DOHH2 (cell line): ENCODE measurements around the gene DUSP16.
A peak's percentile ranks its signal among the peaks of the same experiment; 100 is the strongest.
"Not testable (repeated sequence)": the region's sequence is repeated elsewhere in the genome, so short reads cannot be mapped to it uniquely, and the experiment has no call there.

Experiments
- H3F3A ChIP-seq: fragments of 200-600 bp; sonication (generic), shearing (Covaris generic); 2 replicates; pipeline ENCODE4 v1.6.0; 2016; ENCODE audit warnings: antibody characterized with exemption, mild to moderate bottlenecking; ENCODE audit not compliant: control insufficient read depth, insufficient read depth
- H3K27ac ChIP-seq: fragments of 200-600 bp; sonication (generic); 2 replicates; pipeline ENCODE4 v1.5.1; 2014; ENCODE audit warnings: low read depth, mild to moderate bottlenecking, low read length, moderate library complexity
- H3K27me3 ChIP-seq: fragments of 200-600 bp; sonication (generic); 2 replicates; pipeline ENCODE4 v1.6.1; 2014; ENCODE audit warnings: mild to moderate bottlenecking, low read length, mixed read lengths; ENCODE audit not compliant: control insufficient read depth
- H3K36me3 ChIP-seq: fragments of 200-600 bp; sonication (generic); 2 replicates; pipeline ENCODE4 v1.6.1; 2014; ENCODE audit warnings: mild to moderate bottlenecking, low read length, moderate library complexity, mixed read lengths; ENCODE audit not compliant: control insufficient read depth
- H3K4me1 ChIP-seq: fragments of 200-600 bp; sonication (generic); 2 replicates; pipeline ENCODE4 v1.6.1; 2014; ENCODE audit warnings: mild to moderate bottlenecking, low read length, mixed read lengths; ENCODE audit not compliant: control insufficient read depth
- H3K4me2 ChIP-seq: fragments of 200-600 bp; sonication (generic); 2 replicates; pipeline ENCODE4 v1.6.0; 2014; ENCODE audit warnings: mild to moderate bottlenecking, low read length, moderate library complexity
- H3K4me3 ChIP-seq: fragments of 200-600 bp; sonication (generic); 2 replicates; pipeline ENCODE4 v1.5.1; 2014; ENCODE audit warnings: mild to moderate bottlenecking, low read length, mixed read lengths
- H3K79me2 ChIP-seq: fragments of 200-600 bp; sonication (generic); 2 replicates; pipeline ENCODE4 v1.6.1; 2014; ENCODE audit warnings: mild to moderate bottlenecking, low read length, mixed read lengths; ENCODE audit not compliant: control insufficient read depth
- H3K9me2 ChIP-seq: fragments of 200-600 bp; sonication (generic); replicated peaks from 2 replicates; pipeline ENCODE4 v1.6.1; 2014; ENCODE audit warnings: mild to moderate bottlenecking, low read length, mixed read lengths; ENCODE audit not compliant: control insufficient read depth
- H3K9me3 ChIP-seq: fragments of 200-600 bp; sonication (generic); 2 replicates; pipeline ENCODE4 v1.6.1; 2014; ENCODE audit warnings: antibody characterized with exemption, low read length, mixed read lengths; ENCODE audit not compliant: control insufficient read depth, insufficient read depth
- H4K20me1 ChIP-seq: fragments of 200-600 bp; sonication (generic); 2 replicates; pipeline ENCODE4 v1.6.0; 2014; ENCODE audit warnings: low read depth, mild to moderate bottlenecking, antibody characterized with exemption, low read length, moderate library complexity; ENCODE audit not compliant: control insufficient read depth, insufficient read depth
- CTCF ChIP-seq: fragments of 200-600 bp; sonication (generic); IDR thresholded peaks from one replicate; pipeline ENCODE4 v1.5.1; 2014; ENCODE audit warnings: antibody characterized with exemption, mild to moderate bottlenecking, low read depth, low read length; ENCODE audit not compliant: poor library complexity, severe bottlenecking
- EZH2phosphoT487 ChIP-seq: fragments of 200-600 bp; sonication (generic); IDR thresholded peaks from 2 replicates; pipeline ENCODE4 v1.6.1; 2017; ENCODE audit warnings: borderline replicate concordance, mild to moderate bottlenecking, antibody characterized with exemption, low read length, moderate library complexity, mixed read lengths

The DUSP16 gene

GRCh38 chr12:12572659-12573058, 10.0 kb upstream of the DUSP16 start:
- H3K4me3 ChIP-seq, result no peak overlapping the region
- H3K27me3 ChIP-seq, result peaks cover 3% of the 10 kb centered on the region
- no peaks in the 10 kb centered on the region for H3K79me2 ChIP-seq
- no peak overlapping the region for H3K4me2 ChIP-seq
- no peak for TF ChIP-seq EZH2phosphoT487
- TF ChIP-seq CTCF, result no peak
- H3K36me3 ChIP-seq, result no peaks in the 10 kb centered on the region
- no peak overlapping the region for H3K27ac ChIP-seq
- H4K20me1 ChIP-seq, result no peaks in the 10 kb centered on the region
- no peaks in the 10 kb centered on the region for H3K9me2 ChIP-seq
- H3F3A ChIP-seq, result no peaks in the 10 kb centered on the region
- no peaks in the 10 kb centered on the region for H3K4me1 ChIP-seq
- no peaks in the 10 kb centered on the region for H3K9me3 ChIP-seq

GRCh38 chr12:12565971-12566370, 3.3 kb upstream of the DUSP16 start:
- H4K20me1 ChIP-seq, H3K9me3 ChIP-seq, H3K79me2 ChIP-seq, H3K36me3 ChIP-seq, H3K4me2 ChIP-seq, H3K4me3 ChIP-seq, H3K27ac ChIP-seq, H3K9me2 ChIP-seq: not testable (repeated sequence)
- Histone ChIP-seq H3K27me3 (peaks cover 21% of the 10 kb centered on the region), H3F3A (peaks cover 14% of the 10 kb centered on the region), H3K4me1 (peaks cover 17% of the 10 kb centered on the region)

GRCh38 chr12:12564911-12565310, 2.2 kb upstream of the DUSP16 start:
- H3K36me3 ChIP-seq, result no peaks in the 10 kb centered on the region
- H3K9me2 ChIP-seq, result no peaks in the 10 kb centered on the region
- H3K27me3 ChIP-seq, result peaks cover 32% of the 10 kb centered on the region
- TF ChIP-seq EZH2phosphoT487 (no peak), CTCF (no peak)
- H3K4me2 ChIP-seq, result no peak overlapping the region
- H3F3A ChIP-seq, result peaks cover 21% of the 10 kb centered on the region
- H3K9me3 ChIP-seq, result no peaks in the 10 kb centered on the region
- H4K20me1 ChIP-seq, result 0 out of 2 replicates have a peak, but pooled peaks cover 4% of the 10 kb centered on the region
- no peaks in the 10 kb centered on the region for H3K79me2 ChIP-seq
- peaks cover 23% of the 10 kb centered on the region for H3K4me1 ChIP-seq
- H3K4me3 ChIP-seq, result no peak overlapping the region
- H3K27ac ChIP-seq, result no peak overlapping the region

GRCh38 chr12:12563290-12563928, 746 bp upstream of the DUSP16 start:
- Histone ChIP-seq H3K9me3 (no peaks in the 10 kb centered on the region), H3K9me2 (no peaks in the 10 kb centered on the region), H4K20me1 (0 out of 2 replicates have a peak, but pooled peaks cover 4% of the 10 kb centered on the region), H3F3A (peaks cover 21% of the 10 kb centered on the region), H3K27ac (no peak overlapping the region), H3K4me1 (peaks cover 23% of the 10 kb centered on the region), H3K4me3 (peak overlapping the region; percentile 71), H3K36me3 (no peaks in the 10 kb centered on the region), H3K4me2 (peak overlapping the region; percentile 67), H3K79me2 (no peaks in the 10 kb centered on the region), H3K27me3 (peaks cover 37% of the 10 kb centered on the region)
- no peak for TF ChIP-seq CTCF
- TF ChIP-seq EZH2phosphoT487, result no peak
